GM19239 (cell line): ENCODE data around the gene OR2A7.
"Not testable (repeated sequence)": the region's sequence is repeated elsewhere in the genome, so short reads cannot be mapped to it uniquely, and the experiment has no call there.

Experiments used
- DNase-seq: peaks from one replicate; pipeline ENCODE4 v3.0.0; 2011; ENCODE audit warnings: low spot score; ENCODE audit not compliant: insufficient read length
- FAIRE-seq: peaks from 2 replicates; lab custom pipeline; 2011; peaks lifted over from hg19 to GRCh38; lab: Jason Lieb, UNC

The OR2A7 gene

DNA sequence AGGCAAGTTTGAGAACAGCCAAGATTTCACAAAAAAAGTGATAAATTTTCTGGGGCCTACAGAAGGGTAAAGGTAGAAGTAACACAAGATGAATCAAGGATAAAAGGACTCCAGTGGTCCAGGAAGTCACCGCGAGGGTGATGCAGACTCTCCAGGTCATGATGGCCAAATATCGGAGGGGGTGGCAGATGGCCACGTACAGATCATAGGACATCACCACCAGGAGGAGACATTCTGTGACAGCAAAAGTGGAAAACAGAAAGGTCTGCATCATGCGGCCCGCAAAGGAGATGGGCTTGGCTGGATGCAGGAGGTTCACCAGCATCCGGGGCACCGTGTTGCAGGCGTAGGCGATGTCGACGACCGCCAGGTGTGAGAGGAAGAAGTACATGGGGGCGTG is 5.5 kb downstream of the OR2A7 start:
- FAIRE-seq, DNase-seq: not testable (repeated sequence)

DNA sequence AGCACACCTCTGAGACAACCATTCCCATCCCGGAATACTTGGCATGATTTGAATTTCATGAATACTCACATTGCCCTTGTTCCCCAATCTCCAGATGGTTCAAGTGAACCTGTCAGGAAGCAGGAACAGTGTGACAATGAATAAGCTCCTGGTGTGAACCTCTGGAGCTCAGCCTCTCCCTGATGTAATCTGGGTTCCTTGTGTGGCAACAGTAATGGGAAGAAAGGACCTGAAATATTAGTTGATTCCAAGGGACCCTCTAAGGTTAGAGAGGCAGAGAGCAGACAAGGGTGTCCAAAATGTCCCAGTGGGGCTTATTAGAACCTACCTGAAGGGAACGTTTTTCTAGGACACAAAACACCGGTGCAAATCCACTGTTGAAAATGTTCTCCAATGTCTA is 8.5 kb downstream of the OR2A7 start:
- DNase-seq (no peak), FAIRE-seq (no peak)

DNA sequence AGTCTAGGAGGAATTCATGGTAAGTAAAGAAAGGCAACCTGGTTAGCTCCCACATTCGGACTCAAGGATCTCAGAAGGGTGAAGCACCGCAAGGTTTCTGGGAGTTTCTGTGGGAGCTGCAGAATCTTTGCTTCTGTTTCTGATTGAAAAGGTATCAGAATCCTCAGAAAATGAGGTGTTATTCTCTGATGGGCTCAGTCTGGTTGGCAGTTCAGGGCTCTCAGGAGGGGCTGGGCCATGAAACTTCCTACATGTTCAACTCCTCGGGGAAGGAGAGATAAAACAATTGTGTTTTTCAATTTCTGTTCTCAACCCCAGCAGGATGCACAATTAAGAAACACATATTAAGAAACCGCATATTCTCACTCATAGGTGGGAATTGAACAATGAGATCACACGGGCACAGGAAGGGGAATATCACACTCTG is 9.1 kb downstream of the OR2A7 start:
- no peak for FAIRE-seq
- no peak for DNase-seq

DNA sequence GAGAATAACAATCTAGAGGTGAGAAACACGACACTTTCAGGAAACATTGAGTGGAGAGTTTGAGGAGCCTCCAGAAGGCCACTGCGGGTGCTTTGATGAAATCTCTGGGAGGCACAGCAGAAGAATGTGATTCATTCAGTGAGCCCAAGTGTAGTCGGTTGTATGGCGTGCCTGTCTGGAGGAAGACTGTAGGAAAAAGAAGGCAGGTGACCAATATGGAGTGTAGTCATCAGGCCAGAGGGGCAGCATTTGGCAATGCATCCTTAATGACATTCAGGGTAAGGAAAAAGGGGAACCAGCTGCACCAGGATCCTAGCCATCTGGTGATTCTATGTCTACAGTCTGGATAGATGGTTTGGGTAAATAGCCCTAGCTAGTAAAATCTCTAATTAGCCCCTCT is 12.3 kb downstream of the OR2A7 start:
- FAIRE-seq = not testable (repeated sequence)

DNA sequence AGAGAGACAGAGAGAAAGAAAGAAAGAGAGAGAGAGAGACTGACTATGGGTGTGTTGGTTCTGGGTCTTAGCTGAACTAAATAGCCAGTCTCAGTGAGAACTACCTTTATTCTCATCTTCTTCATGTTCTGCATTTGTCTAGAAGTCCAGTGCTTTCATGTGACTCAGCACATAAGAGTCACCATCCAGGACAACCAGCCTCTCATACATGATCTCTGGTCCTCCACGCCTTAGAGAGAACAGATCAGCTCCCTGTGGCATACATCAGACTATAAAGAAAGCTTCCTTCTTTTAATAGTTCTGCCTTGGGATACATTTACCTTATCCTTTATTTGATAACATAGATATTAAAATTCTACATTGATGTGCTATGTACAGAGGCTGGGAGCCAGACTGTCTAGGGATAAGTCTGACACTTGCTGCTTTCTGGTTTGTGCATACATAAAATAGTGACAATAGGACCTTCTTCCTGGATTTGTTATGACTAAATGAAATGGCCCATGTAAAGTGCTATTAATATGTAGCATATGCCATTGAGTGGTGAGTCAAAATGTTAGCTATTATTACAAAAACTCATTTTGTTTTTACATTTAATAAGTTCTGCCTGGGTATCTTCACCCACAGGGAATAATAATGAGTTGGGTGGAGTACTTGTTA is 16.8 kb downstream of the OR2A7 start:
- not testable (repeated sequence) for FAIRE-seq, DNase-seq

More for the DNA sequence above, 12.3 kb downstream of the OR2A7 start:
- not testable (repeated sequence) for DNase-seq

DNA sequence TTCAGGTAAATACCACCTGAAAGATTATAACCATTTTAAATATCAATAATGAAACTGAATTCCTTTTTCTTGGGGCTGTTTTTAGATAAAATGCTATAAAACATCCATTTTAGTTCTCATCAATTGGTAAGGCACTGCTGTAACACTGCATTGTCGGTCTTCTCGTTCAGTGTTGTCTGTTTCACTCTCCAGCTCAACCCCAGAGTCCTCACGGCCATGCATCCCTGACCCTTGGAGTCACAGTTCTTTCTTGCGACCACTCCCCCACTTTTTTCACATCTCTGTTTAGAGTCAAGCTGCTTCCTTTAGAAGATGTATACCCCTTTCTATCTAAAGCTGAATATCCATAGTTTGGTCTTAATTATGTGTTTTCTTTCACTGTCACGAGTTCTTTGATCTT is 17.6 kb downstream of the OR2A7 start:
- FAIRE-seq = not testable (repeated sequence)

DNA sequence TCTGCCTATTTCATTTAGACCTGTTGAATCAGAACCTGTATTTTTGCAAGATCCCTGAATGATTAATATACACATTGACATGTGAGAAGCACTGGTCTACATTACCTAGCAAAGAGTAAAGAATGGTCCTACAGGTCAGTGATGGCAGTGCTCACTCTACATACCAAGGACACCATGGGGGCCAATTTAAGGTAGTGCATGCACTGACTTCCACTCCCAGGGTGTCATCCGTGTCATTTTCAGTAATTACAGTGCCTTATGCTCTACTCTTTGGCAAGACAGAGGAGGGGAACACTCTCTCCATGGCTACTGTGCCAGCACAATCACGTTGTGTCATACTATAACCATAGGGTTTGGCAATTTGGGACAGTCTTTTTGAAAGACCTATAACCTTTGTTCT is 19.2 kb downstream of the OR2A7 start:
- FAIRE-seq, DNase-seq: not testable (repeated sequence)

More for the DNA sequence above, 17.6 kb downstream of the OR2A7 start:
- not testable (repeated sequence) for DNase-seq

DNA sequence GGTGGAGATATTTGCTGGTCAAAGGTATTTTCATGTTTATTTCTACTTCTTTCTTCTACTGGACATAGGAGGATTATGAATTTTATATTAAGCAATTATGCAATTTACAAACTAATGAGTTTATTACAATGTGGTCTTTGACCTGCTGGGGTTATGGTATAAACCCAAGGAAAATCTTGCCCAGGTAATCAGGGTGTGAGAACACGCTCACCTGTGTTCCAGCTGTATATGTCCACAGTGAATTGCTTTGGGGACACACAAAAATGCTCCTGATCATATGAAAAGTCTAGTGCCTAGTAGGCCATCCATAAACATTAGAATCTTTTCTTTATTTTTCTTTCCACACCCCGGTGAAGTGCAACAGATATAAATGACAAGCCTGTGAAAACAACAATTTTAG is 25.2 kb downstream of the OR2A7 start, which contains the start of gene OR2A42:
Gene OR2A42, minus strand, starts transcription at position 241 of the 400 bp plus-strand sequence. CDS start 6,762 bp downstream, outside the sequence.
- not testable (repeated sequence) for FAIRE-seq, DNase-seq

DNA sequence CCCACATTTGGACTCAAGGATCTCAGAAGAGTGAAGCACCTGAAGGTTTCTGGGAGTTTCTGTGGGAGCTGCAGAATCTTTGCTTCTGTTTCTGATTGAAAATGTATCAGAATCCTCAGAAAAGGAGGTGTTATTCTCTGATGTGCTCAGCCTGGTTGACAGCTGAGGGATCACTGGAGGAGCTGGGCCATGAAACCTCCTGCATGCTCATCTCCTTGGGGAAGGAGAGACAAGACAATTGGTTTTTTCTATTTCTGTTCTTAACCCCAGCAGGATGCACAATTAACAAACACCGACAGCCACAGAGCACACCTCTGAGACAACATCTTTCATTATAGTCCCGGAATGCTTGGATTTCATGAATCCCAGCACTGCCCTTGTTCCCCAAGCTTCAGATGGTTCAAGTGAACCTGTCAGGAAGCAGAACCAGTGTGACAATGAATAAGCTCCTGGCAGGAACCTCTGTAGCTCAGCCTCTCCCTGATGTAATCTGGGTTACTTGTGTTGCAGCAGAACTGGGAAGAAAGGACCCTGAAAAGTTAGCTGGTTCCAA is 26.0 kb downstream of the OR2A7 start:
- not testable (repeated sequence) for DNase-seq, FAIRE-seq

DNA sequence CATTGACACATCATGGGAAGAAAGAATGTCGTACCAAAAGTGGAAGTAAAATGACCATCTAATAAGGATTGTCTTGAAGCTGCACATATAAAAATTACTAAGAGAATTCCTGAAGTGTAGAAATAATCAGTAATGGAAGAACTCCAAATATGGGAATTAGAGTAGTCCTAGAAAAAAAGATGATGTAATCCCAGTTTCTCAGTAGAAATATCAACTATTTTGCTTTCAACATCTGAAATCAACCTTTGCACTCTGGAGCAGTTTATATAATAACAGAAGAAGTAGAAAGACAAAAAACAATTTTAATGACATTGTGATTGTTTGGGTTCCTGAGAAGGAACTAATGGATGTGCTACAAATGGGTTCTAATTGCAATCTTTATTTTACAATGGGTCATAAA is 31.6 kb downstream of the OR2A7 start:
- DNase-seq, FAIRE-seq: not testable (repeated sequence)

DNA sequence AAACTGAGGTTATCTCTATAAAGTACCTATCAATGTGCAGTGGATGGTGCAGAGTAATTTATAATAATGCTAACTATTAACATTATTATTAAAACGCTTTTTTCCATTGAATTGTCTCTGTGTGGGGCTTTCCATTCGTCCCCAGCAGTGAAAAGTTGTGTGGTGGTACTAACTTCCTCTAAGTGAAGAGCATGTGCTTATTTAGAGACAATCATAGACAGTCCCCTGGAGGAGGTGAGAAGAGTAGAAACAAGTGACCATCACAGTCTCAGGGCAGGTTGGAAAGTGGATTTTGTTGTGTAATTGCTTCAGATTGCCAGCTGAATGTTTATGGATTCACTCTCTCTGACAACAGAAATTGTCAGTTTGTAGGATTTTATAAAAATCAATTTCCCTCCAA is 33.6 kb downstream of the OR2A7 start:
- DNase-seq, FAIRE-seq: not testable (repeated sequence)

DNA sequence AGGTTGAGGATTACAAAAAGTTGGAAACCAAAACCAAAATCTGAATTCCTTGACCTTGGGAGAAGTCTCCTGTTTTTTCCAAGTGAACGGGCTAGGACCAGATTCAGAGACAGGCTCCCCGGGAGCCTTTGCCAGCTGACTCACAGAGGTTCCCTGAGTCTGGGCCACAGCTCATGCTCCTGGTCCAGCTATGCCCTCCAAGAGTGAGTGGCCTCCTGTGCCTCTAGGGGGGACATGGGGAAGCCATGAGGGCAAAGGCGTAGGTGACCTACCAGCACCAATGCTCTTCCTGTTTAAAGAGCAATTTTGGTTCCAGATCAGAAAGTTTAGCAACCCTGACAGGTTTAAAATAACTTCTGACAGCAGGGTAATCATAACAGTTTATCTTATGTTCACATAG is 35.8 kb downstream of the OR2A7 start:
- not testable (repeated sequence) for FAIRE-seq, DNase-seq

DNA sequence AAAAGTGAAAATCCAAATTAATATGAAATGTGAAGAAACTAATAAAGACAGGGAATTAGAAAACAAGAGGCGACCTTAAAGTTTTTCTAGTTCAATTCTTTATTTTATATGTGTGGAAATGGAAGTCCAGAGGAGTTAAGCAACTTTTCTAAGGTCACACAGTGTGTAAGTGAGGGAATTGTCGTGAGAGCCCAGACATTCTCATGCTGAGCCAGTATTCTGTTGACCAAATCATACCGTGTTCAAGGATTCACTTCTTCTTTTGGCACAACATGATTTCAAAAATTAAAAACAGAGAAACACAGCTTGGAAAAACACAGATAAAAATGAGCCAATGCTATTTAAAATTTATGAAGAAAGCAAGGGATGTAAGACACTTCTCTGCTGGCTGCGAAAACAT is 37.7 kb downstream of the OR2A7 start:
- not testable (repeated sequence) for FAIRE-seq

DNA sequence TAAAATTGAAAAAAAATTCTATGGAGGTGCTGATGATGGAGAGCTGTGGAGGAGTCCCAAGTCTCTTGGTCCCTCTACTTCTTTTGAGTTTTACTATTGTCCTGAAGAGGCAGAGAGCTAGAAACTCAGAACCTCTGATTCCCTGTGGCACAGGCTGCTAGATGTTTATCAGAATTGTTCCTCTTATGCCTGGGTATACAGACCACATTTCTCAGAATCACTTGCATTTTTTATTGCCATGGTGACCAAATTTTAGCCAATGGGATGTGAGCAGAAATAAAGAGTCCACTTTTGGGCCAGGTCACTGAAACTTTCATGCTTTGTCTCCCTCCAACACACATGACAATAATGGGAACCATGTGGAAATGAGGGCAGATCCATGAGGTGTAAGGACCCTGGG is 40.9 kb downstream of the OR2A7 start:
- FAIRE-seq, DNase-seq: not testable (repeated sequence)

More for the DNA sequence above, 37.7 kb downstream of the OR2A7 start:
- not testable (repeated sequence) for DNase-seq

DNA sequence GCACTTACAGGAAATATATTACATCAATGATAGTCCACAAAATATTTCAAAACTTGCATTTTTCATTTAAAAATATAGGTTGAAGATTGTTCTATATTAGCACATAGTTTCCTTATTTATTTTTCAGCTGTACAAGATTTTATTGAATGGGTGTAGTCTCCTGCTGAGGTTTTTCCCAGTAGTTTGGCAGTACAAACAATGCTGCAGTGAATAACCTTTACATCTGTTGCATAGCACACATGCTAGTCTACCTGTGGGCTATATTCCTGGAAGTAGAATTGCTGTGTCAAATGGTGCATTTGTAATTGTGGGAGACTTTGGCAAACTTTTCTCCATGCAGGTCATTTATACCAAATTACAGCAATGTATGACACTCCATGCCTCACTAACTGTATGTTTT is 44.1 kb downstream of the OR2A7 start:
- not testable (repeated sequence) for FAIRE-seq, DNase-seq

DNA sequence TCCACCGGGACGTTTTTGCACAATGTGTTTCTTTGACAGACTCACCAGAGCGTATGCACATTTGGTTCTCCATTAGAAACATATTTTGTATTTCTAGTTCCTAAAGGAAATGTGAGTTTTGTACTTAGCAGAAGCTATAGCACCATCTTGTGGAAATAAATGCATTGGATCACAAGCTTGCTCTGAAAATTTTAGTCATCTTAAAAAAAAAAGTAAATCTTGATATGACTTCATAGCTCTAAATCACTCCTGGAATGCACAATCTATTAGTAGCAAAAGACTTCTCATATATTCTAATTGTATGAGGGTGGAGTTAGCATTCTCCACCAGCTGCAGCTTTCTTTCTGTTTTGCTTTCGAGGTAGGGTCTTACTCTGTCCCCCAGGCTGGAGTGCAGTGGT is 45.4 kb downstream of the OR2A7 start:
- FAIRE-seq = peak; percentile 65
- not testable (repeated sequence) for DNase-seq

DNA sequence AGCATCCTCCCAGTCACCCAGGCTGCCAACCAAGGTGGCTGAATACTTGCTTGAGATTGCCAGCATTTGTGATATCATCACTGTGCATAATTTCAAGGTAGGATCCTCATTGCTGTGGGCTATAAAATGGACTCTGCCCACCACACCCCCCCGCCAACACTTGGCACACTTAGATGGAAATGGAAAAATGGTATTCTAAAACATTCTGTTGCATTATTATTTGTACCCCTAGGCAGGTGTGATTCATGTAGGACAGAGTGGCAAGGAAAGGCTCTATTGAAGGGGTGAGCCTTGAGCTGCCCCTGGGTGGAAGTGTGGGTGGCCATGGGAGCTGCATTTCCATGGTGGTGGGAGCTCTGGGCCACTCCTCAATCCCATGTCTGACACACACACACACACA is 46.0 kb downstream of the OR2A7 start:
- not testable (repeated sequence) for FAIRE-seq, DNase-seq

DNA sequence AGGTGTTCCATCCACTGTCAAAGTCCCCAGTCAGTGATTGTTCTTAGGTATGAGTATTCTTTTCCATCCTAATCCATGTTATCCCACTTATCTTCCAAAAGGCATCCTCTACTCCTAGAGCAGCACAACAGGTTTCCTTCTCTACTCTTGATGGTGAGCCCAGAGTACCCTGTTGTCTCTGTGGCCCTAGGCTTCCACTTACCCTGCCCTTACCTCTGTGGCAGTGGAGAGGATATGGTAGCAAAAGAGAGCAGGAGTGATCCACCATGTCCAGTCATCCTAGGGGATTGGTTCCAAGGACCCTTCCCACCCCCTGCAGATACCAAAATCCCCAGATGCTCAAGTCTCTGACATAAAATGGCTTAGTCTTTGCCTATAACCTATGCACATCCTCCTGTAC is 47.4 kb downstream of the OR2A7 start:
- not testable (repeated sequence) for FAIRE-seq

More for the DNA sequence above, 47.4 kb downstream of the OR2A7 start:
- DNase-seq = not testable (repeated sequence)
